H9 (cell line): Measurements from ENCODE around the gene ATP2A2. TPM values are rescaled to one million over a fixed set of nuclear protein-coding genes. Genes with fewer than 3 reads are reported as not detected.

Experiments used
- DNase-seq: peaks from one replicate; pipeline ENCODE4 v3.0.0-alpha.2; 2017
- H2AFZ ChIP-seq: one replicate; pipeline ENCODE4 v1.6.1; 2013; ENCODE audit warnings: mild to moderate bottlenecking, low read length, control low read depth, moderate library complexity
- H2AK5ac ChIP-seq: 2 replicates; pipeline ENCODE4 v1.6.1; 2013; ENCODE audit warnings: low read length, control low read depth, mixed read lengths; ENCODE audit not compliant: insufficient read length
- H2BK120ac ChIP-seq: one replicate; pipeline ENCODE4 v1.6.1; 2013; ENCODE audit warnings: low read depth, mild to moderate bottlenecking, low read length, control low read depth, inconsistent platforms; ENCODE audit not compliant: poor library complexity, severe bottlenecking
- H2BK12ac ChIP-seq: 2 replicates; pipeline ENCODE4 v1.6.1; 2013; ENCODE audit warnings: low read length, control low read depth, mixed read lengths, low read depth; ENCODE audit not compliant: insufficient read length
- H2BK15ac ChIP-seq: 2 replicates; pipeline ENCODE4 v1.6.1; 2013; ENCODE audit warnings: low read depth, low read length, control low read depth
- H2BK20ac ChIP-seq: one replicate; pipeline ENCODE4 v1.6.1; 2013; ENCODE audit warnings: low read depth, mild to moderate bottlenecking, low read length, control low read depth, inconsistent platforms; ENCODE audit not compliant: poor library complexity, severe bottlenecking
- H2BK5ac ChIP-seq: 2 replicates; pipeline ENCODE4 v1.6.1; 2013; ENCODE audit warnings: low read length, control low read depth, mixed read lengths; ENCODE audit not compliant: insufficient read length
- H3K14ac ChIP-seq: 2 replicates; pipeline ENCODE4 v1.6.1; 2013; ENCODE audit warnings: low read length, control low read depth; ENCODE audit not compliant: insufficient read depth
- H3K18ac ChIP-seq: 2 replicates; pipeline ENCODE4 v1.6.1; 2013; ENCODE audit warnings: low read depth, mild to moderate bottlenecking, mixed read lengths, low read length, control low read depth; ENCODE audit not compliant: insufficient read length
- H3K23ac ChIP-seq: 2 replicates; pipeline ENCODE4 v1.6.1; 2013; ENCODE audit warnings: low read length, control low read depth, mixed read lengths, low read depth; ENCODE audit not compliant: insufficient read length
- H3K23me2 ChIP-seq: 2 replicates; pipeline ENCODE4 v1.6.1; 2013; ENCODE audit warnings: low read depth, mild to moderate bottlenecking, mixed read lengths, low read length, control low read depth; ENCODE audit not compliant: insufficient read length, poor library complexity, severe bottlenecking
- H3K27ac ChIP-seq: 2 replicates; pipeline ENCODE4 v1.5.1; 2013; ENCODE audit warnings: low read length, control low read depth, mixed read lengths, low read depth; ENCODE audit not compliant: insufficient read length
- H3K27me3 ChIP-seq: 2 replicates; pipeline ENCODE4 v1.6.1; 2013; ENCODE audit warnings: low read length, control low read depth, inconsistent platforms; ENCODE audit not compliant: insufficient read depth
- H3K4ac ChIP-seq: 2 replicates; pipeline ENCODE4 v1.6.1; 2013; ENCODE audit warnings: low read depth, mild to moderate bottlenecking, control low read depth, inconsistent platforms, low read length, moderate library complexity
- H3K4me1 ChIP-seq: 2 replicates; pipeline ENCODE4 v1.6.1; 2013; ENCODE audit warnings: low read length, control low read depth, inconsistent platforms; ENCODE audit not compliant: insufficient read depth
- H3K4me2 ChIP-seq: 2 replicates; pipeline ENCODE4 v1.6.1; 2013; ENCODE audit warnings: low read length, control low read depth, mixed read lengths; ENCODE audit not compliant: insufficient read length, insufficient read depth
- H3K56ac ChIP-seq: 2 replicates; pipeline ENCODE4 v1.6.1; 2013; ENCODE audit warnings: low read depth, mild to moderate bottlenecking, mixed read lengths, low read length, control low read depth; ENCODE audit not compliant: insufficient read length
- H3K79me1 ChIP-seq: 2 replicates; pipeline ENCODE4 v1.6.1; 2013; ENCODE audit warnings: low read depth, mild to moderate bottlenecking, moderate library complexity, low read length, control low read depth, inconsistent platforms; ENCODE audit not compliant: insufficient read depth, poor library complexity, severe bottlenecking
- H3K79me2 ChIP-seq: 2 replicates; pipeline ENCODE4 v1.6.1; 2013; ENCODE audit warnings: low read length, control low read depth, inconsistent platforms; ENCODE audit not compliant: insufficient read depth
- H3K9ac ChIP-seq: 2 replicates; pipeline ENCODE4 v1.6.1; 2013; ENCODE audit warnings: low read length, control low read depth, mixed read lengths; ENCODE audit not compliant: insufficient read length; ENCODE audit errors: extremely low read depth
- H3K9me3 ChIP-seq: one replicate; pipeline ENCODE4 v1.6.1; 2013; ENCODE audit warnings: low read depth, low read length, inconsistent platforms; ENCODE audit not compliant: control insufficient read depth
- H3T11ph ChIP-seq: one replicate; pipeline ENCODE4 v1.6.1; 2013; ENCODE audit warnings: mild to moderate bottlenecking, low read length, control low read depth, inconsistent platforms
- H4K20me1 ChIP-seq: one replicate; pipeline ENCODE4 v1.6.1; 2013; ENCODE audit not compliant: control insufficient read depth, insufficient read length, insufficient read depth
- H4K5ac ChIP-seq: 2 replicates; pipeline ENCODE4 v1.6.1; 2013; ENCODE audit warnings: low read depth, mild to moderate bottlenecking, mixed read lengths, low read length, control low read depth; ENCODE audit not compliant: insufficient read length
- H4K8ac ChIP-seq: replicated peaks from 2 replicates; pipeline ENCODE4 v1.6.1; 2013; ENCODE audit warnings: low read length, control low read depth, mixed read lengths, low read depth; ENCODE audit not compliant: insufficient read length
- H4K91ac ChIP-seq: 2 replicates; pipeline ENCODE4 v1.6.1; 2013; ENCODE audit warnings: low read depth, mild to moderate bottlenecking, moderate library complexity, mixed read lengths, low read length, control low read depth; ENCODE audit not compliant: insufficient read length
- H3K27ac Mint-ChIP-seq, 3 experiments: 2 replicates in 2 of 3; 3 replicates in 1 of 3; pipeline ENCODE4 v1.8.0; 2020 to 2021; ENCODE audit warnings: mixed read lengths in 3 of 3, mild to moderate bottlenecking in 1 of 3, moderate library complexity in 1 of 3
- H3K27me3 Mint-ChIP-seq: 2 replicates; pipeline ENCODE4 v1.8.0; 2021; ENCODE audit warnings: low read depth, mild to moderate bottlenecking, moderate library complexity, mixed read lengths
- H3K36me3 Mint-ChIP-seq, 3 experiments: 2 replicates in 2 of 3; 3 replicates in 1 of 3; pipeline ENCODE4 v1.8.0; 2020 to 2021; ENCODE audit warnings: low read depth in 3 of 3, mixed read lengths in 3 of 3; ENCODE audit not compliant: insufficient read depth in 1 of 3
- H3K4me1 Mint-ChIP-seq, 2 experiments: 2 replicates each; pipeline ENCODE4 v1.8.0; 2020; ENCODE audit warnings: mixed read lengths in 2 of 2
- H3K4me3 Mint-ChIP-seq, 2 experiments: 2 replicates in 1 of 2; 3 replicates in 1 of 2; pipeline ENCODE4 v1.8.0; 2020 to 2021; ENCODE audit warnings: mild to moderate bottlenecking in 2 of 2, mixed read lengths in 2 of 2, moderate library complexity in 1 of 2
- H3K9me3 Mint-ChIP-seq, 2 experiments: 2 replicates in 1 of 2; 3 replicates in 1 of 2; pipeline ENCODE4 v1.8.0; 2020; ENCODE audit warnings: mild to moderate bottlenecking in 2 of 2, mixed read lengths in 2 of 2, moderate library complexity in 1 of 2
- CTCF ChIP-seq: fragments of 200-600 bp; sonication (generic); conservative IDR thresholded peaks from 3 replicates; pipeline ENCODE4 v1.8.0; 2021; ENCODE audit warnings: antibody characterized with exemption, mild to moderate bottlenecking
- WGBS: extraction: QIAGEN DNeasy Blood & Tissue Kit; methylation state at CpG from one replicate; pipeline ENCODE4 v1.1.7; 2013; ENCODE audit warnings: missing lambda C conversion rate, low lambda C conversion rate, mixed read lengths; ENCODE audit not compliant: insufficient read length; ENCODE audit errors: extremely low coverage; 5-methylcytosine and 5-hydroxymethylcytosine counted together
- total RNA-seq: library from RNA; stranded (reverse); gene quantifications from 2 replicates; pipeline ENCODE4 v1.2.1, GENCODE V29; 2021

Gene ATP2A2
- total RNA-seq, 1 experiment from 2014 or later: 257 TPM

GRCh38 chr12:110249716-110250225 lies 31.3 kb upstream of the ATP2A2 start:
- Histone ChIP-seq H2BK5ac (no peak overlapping the region), H3K9me3 (no peaks in the 10 kb centered on the region), H4K20me1 (no peaks in the 10 kb centered on the region), H3K27ac (no peak overlapping the region), H4K91ac (no peak overlapping the region), H3K23me2 (no peaks in the 10 kb centered on the region), H3T11ph (no peak overlapping the region), H2BK15ac (no peak overlapping the region), H2BK120ac (no peak overlapping the region), H4K8ac (no peak overlapping the region), H3K9ac (no peak overlapping the region), H3K4me2 (no peak overlapping the region), H2BK20ac (no peak overlapping the region), H4K5ac (no peak overlapping the region), H2AFZ (no peak overlapping the region), H3K27me3 (no peaks in the 10 kb centered on the region), H3K4me1 (no peaks in the 10 kb centered on the region), H3K23ac (no peak overlapping the region), H2BK12ac (no peak overlapping the region), H3K56ac (no peak overlapping the region), H3K79me2 (no peaks in the 10 kb centered on the region), H3K4ac (no peak overlapping the region), H3K14ac (no peak overlapping the region), H3K18ac (no peak overlapping the region), H3K79me1 (no peaks in the 10 kb centered on the region), H2AK5ac (no peak overlapping the region)
- Mint-ChIP-seq H3K27me3 (no peaks in the 10 kb centered on the region), H3K4me1 (peaks cover 19 to 31% of the 10 kb centered on the region in 2 experiments), H3K9me3 (peaks cover 0 to 7% of the 10 kb centered on the region in 2 experiments; a peak in 2 of 5 replicates), H3K27ac (0 out of 7 replicates have a peak overlapping the region, but pooled peaks of 1 of the 3 experiments have one; percentile 30), H3K4me3 (no peak overlapping the region), H3K36me3 (peaks cover 0 to 9% (median 2%) of the 10 kb centered on the region in 3 experiments; a peak in 3 of 7 replicates)
- DNase-seq: no peak
- no peak for TF ChIP-seq CTCF
- no CpG with 5 or more reads among the region's 7 CpGs for WGBS
